K562 (cell line): ENCODE measurements around the gene APP.

Experiments used
- FOXK1 ChIP-seq: sonication (generic); formaldehyde crosslinking; IDR thresholded peaks from 2 replicates; pipeline ENCODE4 v1.8.0; 2022; ENCODE audit warnings: missing genetic modification reagents, mild to moderate bottlenecking, borderline replicate concordance
- NR1H2 ChIP-seq: sonication (generic); formaldehyde crosslinking; IDR thresholded peaks from 2 replicates; pipeline ENCODE4 v1.4.0; 2020; ENCODE audit warnings: mild to moderate bottlenecking, missing genetic modification reagents
- POLR2A ChIP-seq: fragments of 450-650 bp; conservative IDR thresholded peaks from 2 replicates; pipeline ENCODE4 v1.6.1; 2016

DNA sequence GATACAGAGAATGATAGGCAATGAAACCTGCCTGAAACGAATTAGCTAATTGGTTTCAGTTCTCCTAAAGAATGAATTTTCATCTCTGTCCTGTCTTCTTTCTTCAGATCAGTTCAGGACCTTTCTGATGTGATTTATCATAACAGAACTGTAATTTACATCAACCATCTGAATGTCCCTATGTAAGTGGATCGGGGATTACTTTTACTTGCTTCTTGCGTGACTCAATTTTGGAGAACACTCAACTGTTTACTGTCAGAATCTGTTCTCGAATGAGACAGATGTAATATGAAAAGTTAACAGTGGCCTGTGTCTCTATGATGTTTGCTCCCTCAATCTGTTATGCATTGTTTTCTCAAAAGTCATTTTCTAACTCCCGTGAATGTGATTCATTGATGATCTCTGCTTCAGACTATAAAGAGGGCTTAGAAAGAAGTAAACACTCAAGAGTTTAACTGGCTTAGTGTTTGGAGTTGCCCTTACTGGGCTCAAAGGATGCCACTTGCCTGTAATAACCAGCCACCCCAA, 324.8 kb downstream of the APP start:
- no peak for TF ChIP-seq FOXK1 (CRISPR knock-in tag)
- TF ChIP-seq POLR2A, result no peak
- TF ChIP-seq NR1H2 (CRISPR knock-in tag), result no peak
